HG02870 (cell line): ENCODE results near the gene AGPAT4.

Source experiments
- ATAC-seq: cut with Tn5 transposase; IDR thresholded peaks from one replicate; pipeline ENCODE4 v1.9.1; 2021; ENCODE audit warnings: mild to moderate bottlenecking, moderate library complexity; ENCODE audit not compliant: unreplicated experiment

Gene AGPAT4

DNA sequence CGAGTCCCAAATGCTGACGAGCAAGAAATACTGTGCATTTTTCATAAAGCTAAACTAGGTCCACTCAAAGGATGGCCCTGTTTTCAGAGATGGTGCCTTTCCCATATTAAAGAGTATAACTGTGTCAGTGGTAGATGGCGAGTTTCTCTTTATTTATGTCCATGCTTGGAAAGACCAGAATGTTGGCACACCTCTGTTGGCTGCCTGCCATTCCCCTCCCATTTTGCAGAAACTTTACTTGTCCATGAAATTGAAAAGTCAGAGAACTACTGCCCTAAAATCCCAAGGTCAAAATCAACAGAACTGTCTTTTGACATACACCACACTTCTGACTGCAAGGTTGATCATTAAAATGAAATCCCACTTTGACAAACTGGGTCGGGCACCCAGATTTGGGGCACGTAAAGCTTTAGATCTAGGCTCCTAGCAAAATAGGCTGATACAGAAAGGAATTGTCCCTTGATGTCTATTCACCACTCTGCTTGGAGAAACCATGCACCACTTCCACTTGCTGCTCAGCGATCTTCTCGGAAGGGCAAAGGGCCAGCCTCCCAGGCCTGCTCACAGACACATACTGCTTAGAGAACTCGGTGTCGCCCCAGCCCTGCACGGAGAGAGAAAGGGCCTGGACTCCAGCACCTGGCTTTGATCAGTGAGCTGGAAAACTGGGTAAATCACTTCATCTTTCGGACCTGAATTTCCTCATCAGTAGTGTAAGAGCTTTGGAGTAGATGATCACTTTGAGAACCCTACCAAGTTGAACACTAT lies 130.0 kb downstream of the AGPAT4 start:
- ATAC-seq, result no peak

- no peak for ATAC-seq
These were observed 130.9 kb downstream of the AGPAT4 start for GRCh38 chr6:161142957-161143296.

- ATAC-seq, result no peak
These were observed 132.7 kb downstream of the AGPAT4 start for GRCh38 chr6:161141173-161141572.

DNA sequence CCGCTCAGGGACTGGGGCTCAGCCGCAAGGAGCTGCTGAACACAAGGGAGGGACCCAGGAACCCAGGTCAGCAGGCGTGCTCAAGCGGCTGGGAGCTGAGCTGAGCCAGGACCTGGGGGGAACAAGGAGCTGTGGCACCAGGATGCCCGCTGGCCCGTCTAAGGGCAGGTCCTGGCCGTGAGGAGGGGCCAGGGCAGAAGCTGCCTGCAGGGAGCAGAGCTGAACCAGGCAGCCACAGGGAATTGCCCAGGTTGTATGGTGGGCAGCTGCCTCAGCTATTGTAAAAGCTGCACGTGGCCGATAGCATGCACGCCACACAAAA lies 133.3 kb downstream of the AGPAT4 start:
- ATAC-seq, result no peak

GRCh38 chr6:161139766-161140553 lies 133.9 kb downstream of the AGPAT4 start:
- ATAC-seq, result no peak

- no peak for ATAC-seq
These were observed 134.5 kb downstream of the AGPAT4 start for GRCh38 chr6:161139304-161139765.

- ATAC-seq, result no peak
These were observed 135.1 kb downstream of the AGPAT4 start for GRCh38 chr6:161138543-161139303.

- no peak for ATAC-seq
These were observed 135.9 kb downstream of the AGPAT4 start for GRCh38 chr6:161137839-161138542.

- ATAC-seq, result no peak
These were observed 136.5 kb downstream of the AGPAT4 start for GRCh38 chr6:161137320-161137719.

GRCh38 chr6:161136655-161137054 lies 137.2 kb downstream of the AGPAT4 start:
- no peak for ATAC-seq

GRCh38 chr6:161135695-161136591 lies 137.9 kb downstream of the AGPAT4 start:
- no peak for ATAC-seq

- no peak for ATAC-seq
These were observed 139.1 kb downstream of the AGPAT4 start for GRCh38 chr6:161134550-161135298.

DNA sequence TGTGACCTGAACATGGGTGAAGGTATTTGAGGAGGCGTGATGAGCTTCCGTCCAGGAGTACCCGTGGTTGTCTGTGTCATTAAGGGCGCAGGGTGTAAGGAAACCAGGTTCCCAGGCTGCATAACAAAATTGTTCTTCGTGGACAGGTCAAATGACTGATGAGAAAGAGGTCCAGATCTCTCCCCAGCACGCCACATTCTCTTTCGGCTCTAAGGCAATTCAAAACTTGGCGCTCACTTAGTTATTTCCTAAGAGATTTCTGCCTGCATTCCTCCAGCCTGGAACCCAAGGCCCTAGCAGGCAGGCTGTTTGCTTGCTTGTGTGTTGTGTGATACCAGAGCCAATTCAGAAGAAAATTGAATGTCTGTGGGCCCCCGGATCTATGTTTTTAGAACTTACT lies 139.9 kb downstream of the AGPAT4 start:
- no peak for ATAC-seq

DNA sequence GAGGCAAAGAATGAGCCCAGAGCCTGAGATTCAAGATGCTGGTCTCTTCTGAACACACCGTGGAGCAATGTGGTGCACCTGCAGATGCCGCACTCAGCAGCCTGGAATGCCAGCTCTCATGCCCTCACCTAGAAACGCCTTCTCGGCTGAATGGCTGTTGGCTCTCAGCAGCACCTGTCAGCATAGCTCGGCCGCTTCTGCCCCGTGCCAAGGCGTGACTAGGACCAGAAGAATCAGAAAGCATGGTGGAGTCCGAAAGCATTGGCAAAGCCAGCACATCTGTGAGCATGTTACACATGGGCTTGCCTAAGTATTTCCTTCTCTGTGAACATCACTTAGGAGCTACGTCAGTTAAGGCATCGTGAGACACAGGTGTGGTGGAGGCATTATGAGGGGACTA lies 141.5 kb downstream of the AGPAT4 start:
- no peak for ATAC-seq

- no peak for ATAC-seq
These were observed 142.7 kb downstream of the AGPAT4 start for GRCh38 chr6:161130967-161131766.

DNA sequence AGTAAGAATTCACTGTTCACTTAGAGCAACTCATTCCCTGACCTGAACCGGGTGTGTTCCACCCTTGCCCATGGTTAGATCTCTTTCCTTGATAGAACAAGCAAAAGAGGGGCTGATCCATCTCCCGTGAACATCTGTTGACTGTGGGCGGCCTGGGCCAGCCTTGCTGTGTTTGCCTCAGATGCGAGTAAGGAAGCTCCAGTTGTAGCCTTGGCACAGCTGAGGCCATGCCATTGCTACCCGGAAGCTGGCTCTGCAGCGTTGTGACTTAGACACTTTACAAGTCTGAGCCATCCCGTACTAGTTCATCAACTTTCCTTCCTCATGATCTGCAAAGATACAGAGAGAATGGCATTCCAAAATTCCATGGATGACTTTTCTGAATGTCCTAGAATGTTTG lies 143.3 kb downstream of the AGPAT4 start:
- no peak for ATAC-seq

DNA sequence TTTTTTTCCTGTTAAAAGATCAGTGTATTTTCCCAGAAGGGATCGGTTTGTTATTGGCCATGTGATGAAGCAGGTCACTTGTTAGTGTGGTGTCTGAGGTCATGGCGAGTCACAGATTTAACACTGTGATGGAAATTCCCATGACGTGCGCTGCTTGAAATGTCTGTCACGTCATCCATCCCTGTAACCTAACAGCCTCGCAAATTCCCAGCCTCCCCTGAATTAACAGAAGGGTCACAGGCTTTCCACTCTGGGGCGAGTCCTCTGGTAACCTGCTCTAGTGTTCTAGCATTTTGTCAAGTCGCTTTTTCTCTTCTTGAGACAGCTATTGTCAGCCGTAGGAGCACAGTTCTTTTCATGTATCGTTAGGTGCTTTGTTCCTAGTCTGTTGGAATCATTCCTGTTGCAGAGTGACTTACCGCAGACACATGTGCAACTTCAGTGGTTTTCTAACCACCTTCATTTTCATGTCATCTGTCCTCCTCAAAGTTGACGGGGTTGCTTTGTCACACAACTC lies 145.1 kb downstream of the AGPAT4 start:
- no peak for ATAC-seq

DNA sequence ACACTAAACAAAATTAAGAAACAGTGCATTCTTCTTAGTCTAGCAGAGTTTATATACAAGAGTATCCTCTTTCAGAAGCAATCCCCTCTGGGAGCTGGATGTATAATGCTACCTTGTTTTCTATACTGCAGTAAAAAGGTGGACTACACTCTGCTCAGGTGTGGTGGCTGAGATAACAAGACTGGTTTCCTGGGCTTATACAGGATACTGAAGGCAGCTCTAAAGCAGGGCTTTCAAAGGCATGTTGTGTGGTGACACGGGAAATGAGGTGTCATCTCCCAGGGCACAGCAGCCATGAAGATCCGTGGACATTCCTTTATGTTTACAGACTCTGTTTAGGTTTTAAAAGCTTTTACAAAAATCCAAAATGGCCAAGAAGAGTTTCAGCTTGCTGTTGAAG lies 145.6 kb downstream of the AGPAT4 start:
- no peak for ATAC-seq
